Measurements from ENCODE around the gene RARG.

Gene RARG

DNA sequence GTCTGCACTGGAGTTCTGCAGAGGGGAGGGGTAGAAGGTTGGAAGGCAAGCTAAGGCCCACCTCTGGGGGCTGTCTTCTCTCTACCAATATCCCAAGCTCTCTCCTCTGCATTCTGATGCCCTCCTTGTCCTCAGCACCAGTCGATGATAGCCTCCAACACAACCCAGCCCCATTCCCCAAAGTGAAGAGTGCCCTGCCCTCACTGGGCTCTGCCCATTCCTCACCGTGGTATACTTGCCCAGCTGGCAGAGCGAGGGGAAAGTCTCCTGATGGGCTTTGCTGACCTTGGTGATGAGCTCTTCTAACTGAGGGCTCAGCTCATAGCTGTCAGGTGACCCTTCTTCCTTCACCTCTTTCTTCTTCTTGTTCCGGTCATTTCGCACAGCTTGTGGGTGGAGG is 17.8 kb downstream of the RARG start:
- no peak overlapping the region for H4K8ac ChIP-seq (ENCODE audit: low read depth, low read length)
- H3K14ac ChIP-seq (ENCODE audit: low read length) = no peak overlapping the region
- H3K18ac ChIP-seq (ENCODE audit: low read length) = no peak overlapping the region
- no peaks in the 10 kb centered on the region for H3K79me2 ChIP-seq (ENCODE audit: control insufficient read depth, insufficient read depth, low read length, poor library complexity)
- no peak overlapping the region for H3K4me2 ChIP-seq (ENCODE audit: low read length)
- H2BK5ac ChIP-seq (ENCODE audit: low read depth, low read length, poor library complexity) = no peak overlapping the region
- H3K4ac ChIP-seq (ENCODE audit: low read depth, low read length) = no peak overlapping the region
- peaks cover 30 to 40% of the 10 kb centered on the region in 2 experiments for H3K36me3 ChIP-seq (ENCODE audit: control insufficient read depth in 1 of 2, insufficient read depth in 2 of 2, low read length in 2 of 2)
- no peak overlapping the region for H3K9ac ChIP-seq (ENCODE audit: low read length)
- no peak overlapping the region for H3K27ac ChIP-seq (ENCODE audit: low read depth, low read length)
- H3K23ac ChIP-seq (ENCODE audit: low read length) = no peak overlapping the region
- no peak overlapping the region for H4K12ac ChIP-seq (ENCODE audit: low read depth, low read length)
- H3K4me3 ChIP-seq (ENCODE audit: low read depth, low read length) = no peak overlapping the region
- DNase-seq = no peak
- no peak overlapping the region for H2BK12ac ChIP-seq (ENCODE audit: low read length)
- peaks cover 2% of the 10 kb centered on the region for H3K9me3 ChIP-seq (ENCODE audit: insufficient read depth, low read depth, low read length)
- H3K79me1 ChIP-seq (ENCODE audit: low read length) = no peaks in the 10 kb centered on the region
- no peak overlapping the region for H4K91ac ChIP-seq (ENCODE audit: low read depth, low read length)
- no peak overlapping the region for H2AK5ac ChIP-seq (ENCODE audit: low read length)
- no peak overlapping the region for H2AFZ ChIP-seq (ENCODE audit: insufficient read depth, low read length, poor library complexity)
- H3K27me3 ChIP-seq (ENCODE audit: insufficient read depth, low read length) = no peaks in the 10 kb centered on the region
- H3K4me1 ChIP-seq (ENCODE audit: control insufficient read depth in 1 of 2, insufficient read depth in 2 of 2, low read length in 2 of 2) = peaks cover 5 to 15% of the 10 kb centered on the region in 2 experiments
- H2BK120ac ChIP-seq (ENCODE audit: insufficient read depth, low read length, poor library complexity) = no peak overlapping the region
- no CpG with 5 or more reads among the region's 5 CpGs for WGBS (ENCODE audit: extremely low coverage, insufficient coverage, insufficient read length)

DNA sequence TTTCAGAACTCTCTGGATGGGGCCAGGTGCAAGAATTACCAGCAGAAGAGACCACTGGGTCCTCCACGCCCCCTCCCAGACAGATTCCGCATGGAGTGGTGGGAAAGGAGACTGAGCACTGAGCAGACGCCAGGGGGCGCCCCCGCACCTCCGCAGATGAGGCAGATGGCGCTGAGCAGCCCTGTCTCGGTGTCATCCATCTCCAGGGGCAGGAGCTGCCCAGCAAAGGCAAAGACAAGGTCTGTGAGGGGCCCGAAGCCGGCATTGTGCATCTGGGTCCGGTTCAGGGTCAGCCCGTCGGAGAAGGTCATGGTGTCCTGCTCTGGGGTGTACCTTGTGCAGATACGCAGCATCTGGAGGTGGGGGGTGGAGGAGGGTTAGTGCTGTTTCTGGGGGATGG is 18.7 kb downstream of the RARG start:
- H3K23ac ChIP-seq (ENCODE audit: low read length) = no peak overlapping the region
- no peak overlapping the region for H2AK5ac ChIP-seq (ENCODE audit: low read length)
- H3K18ac ChIP-seq (ENCODE audit: low read length) = no peak overlapping the region
- no CpG with 5 or more reads among the region's 14 CpGs for WGBS (ENCODE audit: extremely low coverage, insufficient coverage, insufficient read length)
- H2BK5ac ChIP-seq (ENCODE audit: low read depth, low read length, poor library complexity) = no peak overlapping the region
- no peak overlapping the region for H2BK120ac ChIP-seq (ENCODE audit: insufficient read depth, low read length, poor library complexity)
- H3K4me2 ChIP-seq (ENCODE audit: low read length) = no peak overlapping the region
- peaks cover 5 to 14% of the 10 kb centered on the region in 2 experiments for H3K4me1 ChIP-seq (ENCODE audit: control insufficient read depth in 1 of 2, insufficient read depth in 2 of 2, low read length in 2 of 2)
- no peak overlapping the region for H2AFZ ChIP-seq (ENCODE audit: insufficient read depth, low read length, poor library complexity)
- no peak overlapping the region for H3K14ac ChIP-seq (ENCODE audit: low read length)
- H3K27ac ChIP-seq (ENCODE audit: low read depth, low read length) = no peak overlapping the region
- no peaks in the 10 kb centered on the region for H3K79me1 ChIP-seq (ENCODE audit: low read length)
- H3K36me3 ChIP-seq (ENCODE audit: control insufficient read depth in 1 of 2, insufficient read depth in 2 of 2, low read length in 2 of 2) = peaks cover 30 to 40% of the 10 kb centered on the region in 2 experiments
- H4K91ac ChIP-seq (ENCODE audit: low read depth, low read length) = no peak overlapping the region
- peak; percentile 61 to 82 for DNase-seq
- peaks cover 2% of the 10 kb centered on the region for H3K9me3 ChIP-seq (ENCODE audit: insufficient read depth, low read depth, low read length)
- H4K8ac ChIP-seq (ENCODE audit: low read depth, low read length) = no peak overlapping the region
- no peak overlapping the region for H3K9ac ChIP-seq (ENCODE audit: low read length)
- no peak overlapping the region for H2BK12ac ChIP-seq (ENCODE audit: low read length)
- H3K79me2 ChIP-seq (ENCODE audit: control insufficient read depth, insufficient read depth, low read length, poor library complexity) = no peaks in the 10 kb centered on the region
- H3K4me3 ChIP-seq (ENCODE audit: low read depth, low read length) = no peak overlapping the region
- no peaks in the 10 kb centered on the region for H3K27me3 ChIP-seq (ENCODE audit: insufficient read depth, low read length)
- H4K12ac ChIP-seq (ENCODE audit: low read depth, low read length) = no peak overlapping the region
- no peak overlapping the region for H3K4ac ChIP-seq (ENCODE audit: low read depth, low read length)

DNA sequence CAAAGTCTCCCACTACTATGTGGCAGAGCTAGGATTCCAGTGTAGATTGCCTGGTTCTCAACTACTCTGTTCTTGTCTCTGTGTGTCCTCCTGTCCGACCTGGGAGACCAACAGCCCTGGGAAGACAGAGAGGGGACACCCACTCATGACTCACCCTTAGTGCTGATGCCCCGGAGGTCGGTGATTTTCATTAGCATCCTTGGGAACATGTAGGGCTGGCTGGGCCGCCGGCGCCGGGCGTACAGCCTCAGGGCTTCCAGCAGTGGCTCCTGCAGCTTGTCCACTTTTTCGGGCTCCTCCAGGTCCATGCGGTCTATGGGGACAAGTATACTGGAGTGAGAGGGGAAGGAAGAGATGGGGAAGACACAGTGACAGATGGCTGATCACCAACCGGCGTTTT is 19.1 kb downstream of the RARG start:
- no peak overlapping the region for H4K91ac ChIP-seq (ENCODE audit: low read depth, low read length)
- no peak overlapping the region for H3K18ac ChIP-seq (ENCODE audit: low read length)
- H3K4me2 ChIP-seq (ENCODE audit: low read length) = no peak overlapping the region
- H3K9me3 ChIP-seq (ENCODE audit: insufficient read depth, low read depth, low read length) = peaks cover 2% of the 10 kb centered on the region
- DNase-seq = no peak
- H3K14ac ChIP-seq (ENCODE audit: low read length) = no peak overlapping the region
- H3K4me1 ChIP-seq (ENCODE audit: control insufficient read depth in 1 of 2, insufficient read depth in 2 of 2, low read length in 2 of 2) = peaks cover 5 to 14% of the 10 kb centered on the region in 2 experiments
- H2BK5ac ChIP-seq (ENCODE audit: low read depth, low read length, poor library complexity) = no peak overlapping the region
- H3K27me3 ChIP-seq (ENCODE audit: insufficient read depth, low read length) = no peaks in the 10 kb centered on the region
- no peak overlapping the region for H2BK120ac ChIP-seq (ENCODE audit: insufficient read depth, low read length, poor library complexity)
- no peak overlapping the region for H4K8ac ChIP-seq (ENCODE audit: low read depth, low read length)
- H3K79me2 ChIP-seq (ENCODE audit: control insufficient read depth, insufficient read depth, low read length, poor library complexity) = no peaks in the 10 kb centered on the region
- no CpG with 5 or more reads among the region's 12 CpGs for WGBS (ENCODE audit: extremely low coverage, insufficient coverage, insufficient read length)
- no peak overlapping the region for H3K27ac ChIP-seq (ENCODE audit: low read depth, low read length)
- H2AFZ ChIP-seq (ENCODE audit: insufficient read depth, low read length, poor library complexity) = no peak overlapping the region
- no peak overlapping the region for H3K23ac ChIP-seq (ENCODE audit: low read length)
- H3K9ac ChIP-seq (ENCODE audit: low read length) = no peak overlapping the region
- H3K4me3 ChIP-seq (ENCODE audit: low read depth, low read length) = no peak overlapping the region
- no peaks in the 10 kb centered on the region for H3K79me1 ChIP-seq (ENCODE audit: low read length)
- H2AK5ac ChIP-seq (ENCODE audit: low read length) = no peak overlapping the region
- peaks cover 30 to 40% of the 10 kb centered on the region in 2 experiments for H3K36me3 ChIP-seq (ENCODE audit: control insufficient read depth in 1 of 2, insufficient read depth in 2 of 2, low read length in 2 of 2)
- no peak overlapping the region for H4K12ac ChIP-seq (ENCODE audit: low read depth, low read length)
- no peak overlapping the region for H2BK12ac ChIP-seq (ENCODE audit: low read length)
- no peak overlapping the region for H3K4ac ChIP-seq (ENCODE audit: low read depth, low read length)

DNA sequence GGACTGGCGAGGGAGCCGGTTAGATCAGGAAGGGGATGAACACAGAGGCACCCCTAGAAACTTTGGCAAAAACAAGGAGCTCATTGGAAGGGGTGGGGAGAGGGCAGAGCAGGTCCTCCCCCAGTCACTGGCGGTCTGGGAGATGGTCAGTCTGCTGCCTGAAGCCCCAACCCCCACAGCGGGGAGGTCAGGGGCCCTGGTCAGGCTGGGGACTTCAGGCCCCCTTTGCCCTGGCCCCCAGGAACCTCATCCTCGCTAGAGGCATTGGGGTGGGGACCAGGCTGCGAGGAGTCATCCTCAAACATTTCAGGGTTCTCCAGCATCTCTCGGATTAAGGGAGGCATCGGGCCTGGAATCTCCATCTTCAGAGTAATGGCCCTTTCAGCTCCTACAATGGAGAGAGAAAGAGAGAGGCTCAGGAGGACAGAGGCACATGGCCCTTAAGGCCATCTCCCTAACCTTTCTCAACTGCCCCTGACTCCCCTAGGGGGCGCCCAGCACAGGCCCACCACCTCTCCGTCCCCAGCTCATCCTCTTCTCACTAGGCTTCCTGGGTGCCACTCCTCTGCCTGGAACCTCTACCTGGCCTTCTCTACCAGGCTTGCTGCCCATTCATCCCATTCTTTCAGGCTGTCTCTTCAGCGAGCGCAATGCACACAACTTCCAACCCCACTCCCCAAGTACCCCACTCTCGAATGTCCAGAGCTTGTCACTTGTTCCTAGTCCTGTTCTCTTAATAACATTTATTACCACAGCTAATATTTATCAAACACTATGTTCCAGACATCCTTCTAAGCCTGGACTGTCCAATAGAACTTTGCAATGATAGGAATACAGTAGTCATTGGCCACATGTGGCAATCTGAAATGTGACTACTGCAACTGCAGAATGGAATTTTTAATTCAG is 20.3 kb downstream of the RARG start:
- Histone ChIP-seq H2BK120ac (ENCODE audit: insufficient read depth, low read length, poor library complexity) (no peak overlapping the region), H3K27me3 (ENCODE audit: insufficient read depth, low read length) (no peaks in the 10 kb centered on the region), H4K8ac (ENCODE audit: low read depth, low read length) (no peak overlapping the region), H4K91ac (ENCODE audit: low read depth, low read length) (no peak overlapping the region), H3K23ac (ENCODE audit: low read length) (no peak overlapping the region), H4K12ac (ENCODE audit: low read depth, low read length) (no peak overlapping the region), H3K4me3 (ENCODE audit: low read depth, low read length) (no peak overlapping the region), H3K4me2 (ENCODE audit: low read length) (no peak overlapping the region), H3K27ac (ENCODE audit: low read depth, low read length) (no peak overlapping the region), H2AFZ (ENCODE audit: insufficient read depth, low read length, poor library complexity) (no peak overlapping the region), H2AK5ac (ENCODE audit: low read length) (no peak overlapping the region), H3K36me3 (ENCODE audit: control insufficient read depth in 1 of 2, insufficient read depth in 2 of 2, low read length in 2 of 2) (peaks cover 30 to 40% of the 10 kb centered on the region in 2 experiments), H3K79me1 (ENCODE audit: low read length) (no peaks in the 10 kb centered on the region), H3K14ac (ENCODE audit: low read length) (no peak overlapping the region), H3K9me3 (ENCODE audit: insufficient read depth, low read depth, low read length) (peaks cover 2% of the 10 kb centered on the region), H3K4ac (ENCODE audit: low read depth, low read length) (no peak overlapping the region), H3K4me1 (ENCODE audit: control insufficient read depth in 1 of 2, insufficient read depth in 2 of 2, low read length in 2 of 2) (peaks cover 0 to 4% of the 10 kb centered on the region in 2 experiments), H3K18ac (ENCODE audit: low read length) (no peak overlapping the region), H2BK5ac (ENCODE audit: low read depth, low read length, poor library complexity) (no peak overlapping the region), H3K9ac (ENCODE audit: low read length) (no peak overlapping the region), H2BK12ac (ENCODE audit: low read length) (no peak overlapping the region), H3K79me2 (ENCODE audit: control insufficient read depth, insufficient read depth, low read length, poor library complexity) (no peaks in the 10 kb centered on the region)
- DNase-seq = no peak
- no CpG with 5 or more reads among the region's 13 CpGs for WGBS (ENCODE audit: extremely low coverage, insufficient coverage, insufficient read length)

Measured in trophoblast cell (in vitro differentiated cells and primary cell).